Measurements from ENCODE around the gene SLC26A1.

The SLC26A1 gene

DNA sequence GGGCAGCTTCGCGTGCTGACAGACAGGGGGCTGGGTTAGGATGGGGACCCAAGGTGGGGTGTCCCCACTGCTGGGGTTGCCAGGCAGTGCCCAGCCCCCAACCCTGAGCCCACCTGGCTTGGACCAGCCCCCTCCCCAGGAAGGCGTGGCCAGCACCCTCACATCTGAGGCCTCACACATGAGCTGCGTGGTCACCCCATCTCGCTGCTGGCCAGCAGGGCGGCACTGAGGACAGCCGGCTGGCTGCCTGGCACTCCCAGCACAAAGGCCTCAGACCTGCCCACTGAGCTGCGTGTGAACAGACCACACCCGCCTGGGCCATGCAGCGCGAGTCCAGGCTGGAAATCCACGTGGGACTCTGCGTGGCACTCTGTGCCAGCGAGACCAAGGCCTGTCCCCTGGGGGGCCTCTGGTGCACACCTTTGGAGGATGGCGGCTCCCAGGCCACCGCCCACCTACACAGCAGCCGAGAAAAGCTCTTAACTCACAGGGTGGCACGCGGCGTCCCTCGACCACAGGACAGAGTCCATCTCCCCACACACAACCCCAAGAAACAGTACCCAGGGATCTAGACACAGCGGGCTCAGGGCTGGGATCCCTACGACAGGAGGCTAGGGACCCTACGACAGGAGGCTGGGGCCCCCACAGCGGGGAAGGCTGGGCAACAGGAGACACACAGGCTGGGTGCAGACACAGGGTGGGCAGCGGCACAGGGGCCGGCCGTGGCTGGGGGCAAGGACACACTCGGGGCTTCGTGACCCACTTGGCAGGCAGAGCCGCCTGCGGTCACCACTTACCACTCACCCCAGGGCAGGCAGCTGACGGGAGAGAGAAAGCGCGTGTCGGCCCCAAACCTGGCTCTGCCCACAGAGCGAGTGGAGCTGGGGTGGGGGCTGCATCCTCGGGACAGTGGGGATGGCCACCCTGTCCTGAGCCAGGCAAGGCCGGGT lies 29.7 kb downstream of the SLC26A1 start:
- no peak for DNase-seq

GRCh38 chr4:962231-963208 lies 30.7 kb downstream of the SLC26A1 start:
- DNase-seq, result no peak

DNA sequence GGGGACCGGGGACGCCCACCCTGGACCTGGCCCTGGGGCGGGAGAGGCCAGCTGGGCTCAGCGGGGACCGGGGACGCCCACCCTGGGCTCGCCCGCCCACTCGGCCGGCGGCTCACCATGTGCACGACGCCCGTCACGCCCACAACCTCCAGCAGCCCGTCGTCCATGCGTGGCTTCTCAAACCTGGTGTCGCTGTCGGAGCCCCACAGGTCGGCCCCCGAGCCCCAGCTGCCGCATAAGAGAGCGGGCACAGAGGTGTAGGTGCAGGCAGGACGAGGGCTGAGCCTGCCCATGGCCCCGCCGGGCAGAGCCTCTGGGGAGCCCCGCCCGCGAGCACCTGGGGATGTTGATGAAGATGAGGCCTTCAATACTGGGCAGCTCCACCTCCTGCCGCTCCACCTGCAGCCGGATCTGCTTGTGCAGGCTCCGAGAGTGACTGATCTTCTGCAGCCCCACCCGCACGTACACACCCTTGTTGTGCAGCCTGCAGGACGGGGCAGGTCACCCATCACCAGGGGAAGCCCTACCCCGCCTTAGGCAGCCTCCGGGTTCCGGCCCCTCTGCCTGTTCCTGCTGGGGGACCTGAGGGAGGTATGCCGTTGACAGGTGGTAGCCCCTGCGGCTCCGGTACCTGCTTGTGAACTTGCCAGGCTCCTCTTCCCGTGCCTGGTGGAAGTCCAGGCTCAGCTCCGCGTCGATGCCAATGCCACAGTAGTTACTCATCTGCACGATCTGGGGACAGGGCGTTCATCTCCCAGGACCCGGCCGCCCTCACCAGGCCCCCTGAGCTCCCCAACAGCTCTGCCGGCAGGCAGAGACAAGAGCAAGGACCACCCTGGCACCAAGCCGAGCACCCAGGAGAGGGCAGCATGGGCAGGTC lies 31.6 kb downstream of the SLC26A1 start:
- no peak for DNase-seq

- no peak for DNase-seq
Observed at GRCh38 chr4:960636-961350, 32.4 kb downstream of the SLC26A1 start.

GRCh38 chr4:960140-960635 lies 33.0 kb downstream of the SLC26A1 start:
- DNase-seq, result no peak

DNA sequence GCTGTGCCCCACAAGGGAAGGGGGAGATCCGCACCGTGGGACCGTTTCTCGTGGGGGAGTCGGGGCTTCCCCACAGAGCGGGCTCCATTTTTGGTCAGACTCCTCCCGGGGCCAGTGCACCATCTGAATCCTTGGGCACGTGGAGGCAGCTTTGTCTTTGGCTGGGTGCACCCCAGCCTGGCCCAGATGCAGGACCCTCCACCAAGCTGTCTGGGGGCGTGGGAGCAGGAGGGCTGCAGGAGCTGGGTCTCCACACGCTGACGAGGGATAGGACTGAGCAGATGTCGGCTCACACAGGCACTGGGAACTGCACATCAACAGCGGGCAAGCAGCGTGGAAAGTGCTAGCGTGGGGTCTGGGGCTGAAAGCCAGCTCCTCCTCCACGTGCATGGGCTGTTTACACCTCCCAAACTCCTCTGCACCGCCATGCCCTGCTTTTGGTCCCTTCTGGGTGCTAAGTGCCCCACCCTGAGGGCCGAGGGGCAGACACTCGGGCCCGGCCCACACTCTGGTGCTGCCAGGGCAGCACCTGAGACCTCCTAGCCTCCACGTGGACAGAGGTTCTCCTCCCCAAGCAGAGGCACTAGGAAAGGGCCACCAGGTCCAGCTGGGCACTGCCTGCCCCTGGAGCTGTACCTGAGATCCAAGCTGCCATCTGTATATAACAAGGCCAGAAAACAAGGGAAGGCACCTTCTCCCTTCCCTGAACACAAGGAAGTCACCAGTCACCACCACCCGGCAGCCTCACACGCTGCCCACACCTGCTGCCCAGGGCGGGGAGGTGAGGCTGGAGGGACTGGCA lies 33.7 kb downstream of the SLC26A1 start:
- DNase-seq, result no peak

DNA sequence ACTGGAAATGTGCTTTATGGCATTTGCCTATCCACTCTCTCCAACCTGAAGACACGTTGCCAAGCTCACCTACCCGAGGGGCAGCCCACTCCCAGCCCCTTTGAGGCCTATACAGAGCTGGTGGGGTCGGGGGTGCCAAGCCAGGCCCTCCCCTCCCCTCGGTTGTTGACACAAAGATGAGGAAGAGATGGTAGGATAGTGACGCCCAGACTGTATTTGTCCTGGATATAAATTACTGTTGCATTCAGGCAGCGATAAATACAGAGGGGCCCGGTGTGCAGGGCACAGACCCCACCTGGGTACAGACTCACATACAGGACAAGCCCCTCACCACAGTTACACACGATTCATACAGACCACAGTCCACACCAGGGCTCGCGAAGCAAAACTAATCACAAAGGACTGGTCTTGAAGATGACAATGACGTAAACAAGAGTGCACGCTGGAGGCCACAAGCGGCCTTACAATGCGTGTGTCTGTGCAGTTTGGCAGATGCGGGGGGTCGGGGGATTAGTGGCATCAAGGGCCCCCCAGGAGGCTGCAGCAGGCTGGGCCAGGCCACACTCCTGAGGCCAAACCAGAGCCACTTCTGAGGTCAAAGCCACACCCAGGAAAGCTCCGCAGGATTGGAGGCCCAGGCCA lies 34.4 kb downstream of the SLC26A1 start:
- DNase-seq, result no peak

DNA sequence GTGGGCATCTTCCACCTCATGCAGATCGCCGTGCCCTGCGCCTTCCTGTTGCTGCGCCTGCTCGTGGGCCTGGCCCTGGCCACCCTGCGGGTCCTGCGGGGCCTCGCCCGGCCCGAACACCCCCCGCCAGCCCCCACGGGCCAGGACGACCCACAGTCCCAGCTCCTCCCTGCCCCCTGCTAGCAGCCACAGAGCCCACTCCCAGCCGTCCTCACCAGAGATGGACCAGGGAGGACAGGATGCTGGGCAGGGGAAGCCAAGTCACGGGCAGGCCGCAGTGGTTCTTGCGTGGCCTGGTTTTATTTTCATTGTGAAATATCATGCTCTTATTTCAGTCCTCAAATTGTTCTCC lies 34.9 kb downstream of the SLC26A1 start:
- DNase-seq, result no peak

GRCh38 chr4:957581-958313 lies 35.5 kb downstream of the SLC26A1 start:
- DNase-seq, result no peak

DNA sequence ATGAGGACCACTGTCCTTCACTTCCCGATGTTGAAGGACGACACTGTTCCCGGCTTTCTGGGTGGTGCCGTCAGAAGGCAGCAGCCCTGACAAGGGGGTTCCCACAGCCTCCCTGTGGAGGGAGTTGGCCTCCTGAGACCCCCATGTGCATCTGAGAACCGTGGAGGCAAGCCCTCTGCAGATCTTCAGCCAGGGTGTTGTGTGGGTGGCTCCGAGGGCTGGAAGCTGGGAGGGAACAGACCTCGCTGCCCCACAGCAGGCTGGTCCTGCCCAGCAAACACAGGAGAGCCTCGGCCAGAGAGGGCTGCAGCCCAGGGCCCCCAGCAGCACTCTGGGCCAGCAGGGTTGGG lies 36.0 kb downstream of the SLC26A1 start:
- no peak for DNase-seq

GRCh38 chr4:956531-957230 lies 36.5 kb downstream of the SLC26A1 start:
- no peak for DNase-seq

DNA sequence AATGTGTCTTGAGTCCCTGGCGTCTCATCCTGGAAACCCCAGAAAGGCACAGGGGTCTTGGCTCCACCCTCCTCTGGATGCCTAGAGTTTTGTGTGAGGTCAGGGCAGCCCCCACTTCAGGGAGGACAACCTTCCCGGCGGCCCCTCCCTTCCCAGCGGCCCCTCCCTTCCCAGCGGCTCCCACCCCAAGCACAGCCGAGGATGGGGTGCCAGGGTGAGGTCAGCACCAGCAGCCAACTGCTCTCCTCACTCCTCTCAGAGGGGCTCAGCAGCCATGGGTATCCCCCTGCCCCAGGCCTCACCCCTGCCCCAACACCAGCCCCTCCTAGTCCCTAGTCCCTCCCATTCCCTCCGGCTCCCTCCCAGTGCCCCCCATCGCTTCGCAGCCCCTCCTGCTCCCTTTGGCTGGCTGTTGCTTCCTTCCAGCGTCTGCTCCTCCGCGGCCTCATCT lies 37.2 kb downstream of the SLC26A1 start:
- DNase-seq, result no peak

GRCh38 chr4:955161-955921 lies 37.9 kb downstream of the SLC26A1 start:
- no peak for DNase-seq

DNA sequence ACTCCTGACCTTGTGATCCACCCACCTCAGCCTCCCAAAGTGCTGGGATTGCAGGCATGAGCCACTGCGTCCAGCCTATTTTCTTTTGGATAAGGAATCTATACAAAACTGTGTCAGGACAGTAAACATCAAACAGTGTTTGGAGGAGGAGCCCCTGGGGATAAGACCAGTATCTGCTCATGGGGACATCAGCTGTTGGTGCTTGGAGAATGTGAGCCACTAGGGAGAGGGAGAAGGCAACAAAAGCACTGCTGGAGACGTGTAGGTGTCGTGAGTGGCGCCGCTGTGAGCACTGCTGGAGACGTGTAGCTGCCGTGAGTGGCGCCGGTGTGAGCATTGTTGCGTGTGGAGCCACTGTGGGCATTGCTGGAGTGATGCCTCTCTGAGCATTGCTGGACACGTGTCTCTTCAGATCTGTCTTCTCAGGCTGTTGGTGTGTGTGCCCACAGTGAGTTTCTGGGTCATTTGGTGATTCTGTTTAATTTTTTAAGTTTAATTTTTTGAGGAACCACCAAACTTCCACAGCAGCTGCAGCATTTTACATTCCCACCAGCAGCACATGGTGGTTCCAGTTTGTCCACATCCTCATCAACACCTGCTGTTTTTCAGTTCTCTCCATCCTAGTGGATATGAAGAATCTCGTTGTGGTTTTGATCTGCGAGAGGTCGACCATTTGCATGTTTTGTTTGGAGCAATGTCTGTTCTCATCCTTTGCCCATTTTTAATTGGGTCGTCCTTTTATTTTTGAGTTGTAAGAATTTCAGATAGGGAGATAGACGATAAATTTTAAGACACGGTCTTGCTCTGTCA lies 38.8 kb downstream of the SLC26A1 start:
- DNase-seq, result no peak

- no peak for DNase-seq
Observed at GRCh38 chr4:953574-953915, 39.7 kb downstream of the SLC26A1 start.

GRCh38 chr4:952881-953573 lies 40.2 kb downstream of the SLC26A1 start:
- DNase-seq, result no peak
